Uterus (tissue), 2 donors: ENCODE data around the gene RMND5B.

ENCODE experiments used
- POLR2A ChIP-seq, 2 donors: fragments of 450-650 bp; IDR thresholded peaks; one replicate each; pipeline ENCODE4 v1.6.1; 2016; ENCODE audit warnings: antibody characterized with exemption in 2 of 2, mild to moderate bottlenecking in 1 of 2, moderate library complexity in 1 of 2
- TF ChIP-seq, protein P1 (sequence below), 4 experiments: fragments of 200-600 bp in 2 of 4; fragments of 450-650 bp in 2 of 4; sonication (generic) in 2 of 4; IDR thresholded peaks; one replicate each; pipeline ENCODE4 v1.5.1; 2016 to 2019; ENCODE audit warnings: antibody characterized with exemption in 4 of 4, mild to moderate bottlenecking in 2 of 4, moderate library complexity in 1 of 4

DNA sequence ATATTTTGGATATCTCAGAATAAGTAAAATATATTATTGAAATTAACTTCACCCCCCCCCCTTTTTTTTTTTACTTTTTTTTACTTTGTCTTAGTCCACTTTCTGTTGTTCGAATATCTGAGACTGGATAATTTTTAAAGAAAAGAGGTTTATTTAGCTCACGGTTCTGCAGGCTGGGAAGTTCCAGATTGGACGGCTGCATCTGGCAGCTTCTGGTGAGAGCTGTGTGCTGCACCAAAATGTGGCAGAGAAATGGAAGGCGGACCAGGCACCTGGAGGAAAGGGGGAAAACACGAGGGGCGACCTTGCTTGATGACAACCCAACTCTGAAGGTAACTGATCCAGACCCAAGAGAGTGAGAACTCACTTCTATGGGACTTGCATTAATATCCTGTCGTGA, 62.0 kb downstream of the RMND5B start:
- TF ChIP-seq, protein P1, sequence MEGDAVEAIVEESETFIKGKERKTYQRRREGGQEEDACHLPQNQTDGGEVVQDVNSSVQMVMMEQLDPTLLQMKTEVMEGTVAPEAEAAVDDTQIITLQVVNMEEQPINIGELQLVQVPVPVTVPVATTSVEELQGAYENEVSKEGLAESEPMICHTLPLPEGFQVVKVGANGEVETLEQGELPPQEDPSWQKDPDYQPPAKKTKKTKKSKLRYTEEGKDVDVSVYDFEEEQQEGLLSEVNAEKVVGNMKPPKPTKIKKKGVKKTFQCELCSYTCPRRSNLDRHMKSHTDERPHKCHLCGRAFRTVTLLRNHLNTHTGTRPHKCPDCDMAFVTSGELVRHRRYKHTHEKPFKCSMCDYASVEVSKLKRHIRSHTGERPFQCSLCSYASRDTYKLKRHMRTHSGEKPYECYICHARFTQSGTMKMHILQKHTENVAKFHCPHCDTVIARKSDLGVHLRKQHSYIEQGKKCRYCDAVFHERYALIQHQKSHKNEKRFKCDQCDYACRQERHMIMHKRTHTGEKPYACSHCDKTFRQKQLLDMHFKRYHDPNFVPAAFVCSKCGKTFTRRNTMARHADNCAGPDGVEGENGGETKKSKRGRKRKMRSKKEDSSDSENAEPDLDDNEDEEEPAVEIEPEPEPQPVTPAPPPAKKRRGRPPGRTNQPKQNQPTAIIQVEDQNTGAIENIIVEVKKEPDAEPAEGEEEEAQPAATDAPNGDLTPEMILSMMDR (IDR thresholded peaks at IDR 0.05), result no peak
- TF ChIP-seq POLR2A (IDR thresholded peaks at IDR 0.05), result no peak
